ENCODE measurements around the gene NOS1AP.

DNA sequence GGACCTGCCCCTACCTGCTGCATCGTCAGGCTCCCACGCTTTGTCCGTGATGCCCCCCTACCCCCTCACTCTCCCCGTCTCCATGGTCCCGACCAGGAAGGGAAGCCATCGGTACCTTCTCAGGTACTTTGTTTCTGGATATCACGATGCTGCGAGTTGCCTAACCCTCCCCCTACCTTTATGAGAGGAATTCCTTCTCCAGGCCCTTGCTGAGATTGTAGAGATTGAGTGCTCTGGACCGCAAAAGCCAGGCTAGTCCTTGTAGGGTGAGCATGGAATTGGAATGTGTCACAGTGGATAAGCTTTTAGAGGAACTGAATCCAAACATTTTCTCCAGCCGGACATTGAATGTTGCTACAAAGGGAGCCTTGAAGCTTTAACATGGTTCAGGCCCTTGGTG is 298.3 kb downstream of the NOS1AP start:
- TF ChIP-seq, protein P1, sequence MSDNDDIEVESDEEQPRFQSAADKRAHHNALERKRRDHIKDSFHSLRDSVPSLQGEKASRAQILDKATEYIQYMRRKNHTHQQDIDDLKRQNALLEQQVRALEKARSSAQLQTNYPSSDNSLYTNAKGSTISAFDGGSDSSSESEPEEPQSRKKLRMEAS (IDR thresholded peaks at IDR 0.05): no peak
- TF ChIP-seq, protein P2, sequence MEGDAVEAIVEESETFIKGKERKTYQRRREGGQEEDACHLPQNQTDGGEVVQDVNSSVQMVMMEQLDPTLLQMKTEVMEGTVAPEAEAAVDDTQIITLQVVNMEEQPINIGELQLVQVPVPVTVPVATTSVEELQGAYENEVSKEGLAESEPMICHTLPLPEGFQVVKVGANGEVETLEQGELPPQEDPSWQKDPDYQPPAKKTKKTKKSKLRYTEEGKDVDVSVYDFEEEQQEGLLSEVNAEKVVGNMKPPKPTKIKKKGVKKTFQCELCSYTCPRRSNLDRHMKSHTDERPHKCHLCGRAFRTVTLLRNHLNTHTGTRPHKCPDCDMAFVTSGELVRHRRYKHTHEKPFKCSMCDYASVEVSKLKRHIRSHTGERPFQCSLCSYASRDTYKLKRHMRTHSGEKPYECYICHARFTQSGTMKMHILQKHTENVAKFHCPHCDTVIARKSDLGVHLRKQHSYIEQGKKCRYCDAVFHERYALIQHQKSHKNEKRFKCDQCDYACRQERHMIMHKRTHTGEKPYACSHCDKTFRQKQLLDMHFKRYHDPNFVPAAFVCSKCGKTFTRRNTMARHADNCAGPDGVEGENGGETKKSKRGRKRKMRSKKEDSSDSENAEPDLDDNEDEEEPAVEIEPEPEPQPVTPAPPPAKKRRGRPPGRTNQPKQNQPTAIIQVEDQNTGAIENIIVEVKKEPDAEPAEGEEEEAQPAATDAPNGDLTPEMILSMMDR (IDR thresholded peaks at IDR 0.05 in 2 of 3, conservative IDR thresholded peaks at IDR 0.05 in 1 of 3; ENCODE audit: borderline replicate concordance in 1 of 3, insufficient read depth in 1 of 3, low read depth in 2 of 3, low read length in 2 of 3): no peak
- no peak for TF ChIP-seq SIN3A (IDR thresholded peaks at IDR 0.05; ENCODE audit: low read depth)
- TF ChIP-seq, protein P3, sequence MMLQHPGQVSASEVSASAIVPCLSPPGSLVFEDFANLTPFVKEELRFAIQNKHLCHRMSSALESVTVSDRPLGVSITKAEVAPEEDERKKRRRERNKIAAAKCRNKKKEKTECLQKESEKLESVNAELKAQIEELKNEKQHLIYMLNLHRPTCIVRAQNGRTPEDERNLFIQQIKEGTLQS (IDR thresholded peaks at IDR 0.05): no peak
- no peak for TF ChIP-seq RAD21 (IDR thresholded peaks at IDR 0.05; ENCODE audit: low read depth)
- no peak for TF ChIP-seq EZH2 (IDR thresholded peaks at IDR 0.05)
- no peak for TF ChIP-seq POLR2AphosphoS5 (IDR thresholded peaks at IDR 0.05; ENCODE audit: low read depth, low read length)
